Left cardiac atrium (tissue), 4 donors: ENCODE results near the gene PPP1R16B. TPM values are rescaled to one million over a fixed set of nuclear protein-coding genes. Genes with fewer than 3 reads are reported as not detected.
"Not testable (repeated sequence)": the region's sequence is repeated elsewhere in the genome, so short reads cannot be mapped to it uniquely, and the experiment has no call there.

ENCODE experiments used
- ATAC-seq, 2 donors: fragments of 200-7000 bp; cut with Tn5 transposase; one replicate each; pipeline ENCODE4 v1.9.1; 2020; ENCODE audit warnings: mild to moderate bottlenecking in 2 of 2, moderate library complexity in 2 of 2
- DNase-seq: peaks from one replicate; pipeline ENCODE4 v3.0.0-alpha.2; 2020
- intact Hi-C, 2 donors: fragments of 100-400 bp; cut with DNase I; formaldehyde crosslinking; loops; one replicate each; pipeline versions ENCODE4 v1.14.1 to v1.15.1; 2022 to 2023
- total RNA-seq, 2 donors: library from RNA; stranded (reverse); fragmentation: NEBNext Ultra II Directional; extraction: Animal tissue kit (Norgen Biotek cat#: 25700); gene quantifications; one replicate each; pipeline ENCODE4 v1.2.1, GENCODE V29; 2021
- donor health status: DM: no; HTN: yes; CAD: no.
- donor health status: DM: no; HTN: yes; CAD: no; lungs with severe emphysema.
- donor health status: DM: yes; HTN: yes; CAD: no.
- donor health status: Dilated cardiomyopathy.

The PPP1R16B gene
- total RNA-seq, 2 donors from 2014 or later: 5.4 to 7.7 TPM

GRCh38 chr20:38840053-38840893 lies 34.8 kb downstream of the PPP1R16B start:
- DNase-seq (peak; percentile 39), ATAC-seq (peak; percentile 65 to 94)
- intact Hi-C loops: no loop called here

GRCh38 chr20:38840894-38841470 lies 35.5 kb downstream of the PPP1R16B start:
- intact Hi-C loops: no loop called here
- peak in 1 of 2 donors; percentile 60 for ATAC-seq
- no peak for DNase-seq

GRCh38 chr20:38841570-38841969 lies 36.1 kb downstream of the PPP1R16B start:
- intact Hi-C loops: no loop called here
- DNase-seq: no peak
- no peak for ATAC-seq

GRCh38 chr20:38842026-38842425 lies 36.5 kb downstream of the PPP1R16B start:
- intact Hi-C loops: no loop called here
- DNase-seq (no peak), ATAC-seq (no peak)

- DNase-seq (no peak), ATAC-seq (peak in 1 of 2 donors; percentile 30)
- intact Hi-C loops: no loop called here
These were observed 37.1 kb downstream of the PPP1R16B start for GRCh38 chr20:38842558-38842981.

GRCh38 chr20:38843346-38843745 lies 37.8 kb downstream of the PPP1R16B start:
- no peak for DNase-seq
- no peak for ATAC-seq
- intact Hi-C loops: no loop called here

GRCh38 chr20:38844963-38845362 lies 39.5 kb downstream of the PPP1R16B start:
- intact Hi-C loops: no loop called here
- ATAC-seq: no peak
- no peak for DNase-seq

GRCh38 chr20:38847840-38848239 lies 42.3 kb downstream of the PPP1R16B start:
- ATAC-seq: no peak
- DNase-seq: no peak
- intact Hi-C loops: no loop called here

GRCh38 chr20:38853759-38854158 lies 48.3 kb downstream of the PPP1R16B start:
- intact Hi-C loops: no loop called here
- ATAC-seq: no peak
- no peak for DNase-seq

- ATAC-seq (no peak), DNase-seq (no peak)
- intact Hi-C loops: no loop called here
These were observed 49.2 kb downstream of the PPP1R16B start for GRCh38 chr20:38854654-38855066.

GRCh38 chr20:38855356-38855755 lies 49.9 kb downstream of the PPP1R16B start:
- intact Hi-C loops: no loop called here
- DNase-seq (no peak), ATAC-seq (peak in 1 of 2 donors; percentile 35)

- DNase-seq (no peak), ATAC-seq (no peak)
- intact Hi-C loops: no loop called here
These were observed 51.1 kb downstream of the PPP1R16B start for GRCh38 chr20:38856570-38856969.

- no peak for ATAC-seq
- DNase-seq: no peak
- intact Hi-C loops: no loop called here
These were observed 52.2 kb downstream of the PPP1R16B start for GRCh38 chr20:38857703-38858102.

GRCh38 chr20:38859070-38859690 lies 53.7 kb downstream of the PPP1R16B start:
- DNase-seq (no peak), ATAC-seq (peak in 1 of 2 donors; percentile 30)
- intact Hi-C loops: no loop called here

GRCh38 chr20:38859857-38860256 lies 54.4 kb downstream of the PPP1R16B start:
- ATAC-seq, DNase-seq, intact Hi-C loops: not testable (repeated sequence)

- DNase-seq (no peak), ATAC-seq (no peak)
- intact Hi-C loops: no loop called here
These were observed 55.5 kb downstream of the PPP1R16B start for GRCh38 chr20:38861071-38861401.

- ATAC-seq: no peak
- intact Hi-C loops: no loop called here
- DNase-seq: no peak
These were observed 56.7 kb downstream of the PPP1R16B start for GRCh38 chr20:38862226-38862625.

- no peak for DNase-seq
- no peak for ATAC-seq
- intact Hi-C loops: no loop called here
These were observed 57.7 kb downstream of the PPP1R16B start for GRCh38 chr20:38863024-38863851.

GRCh38 chr20:38864662-38865061 lies 59.2 kb downstream of the PPP1R16B start:
- no peak for DNase-seq
- intact Hi-C loops: no loop called here
- ATAC-seq: no peak
